Sigmoid colon (tissue), 7 donors: ENCODE data around the gene TEX38. TPM values are rescaled to one million over a fixed set of nuclear protein-coding genes. Genes with fewer than 3 reads are reported as not detected.
"Not testable (repeated sequence)": the region's sequence is repeated elsewhere in the genome, so short reads cannot be mapped to it uniquely, and the experiment has no call there.

ENCODE experiments used
- DNase-seq: peaks from one replicate; pipeline ENCODE4 v3.0.0-alpha.2; 2019
- H3K27ac ChIP-seq, 4 donors: fragments of 200-600 bp; sonication (generic); one replicate each; pipeline ENCODE4 v1.5.1; 2016 to 2019; ENCODE audit warnings: mild to moderate bottlenecking in 1 of 4
- H3K27me3 ChIP-seq, 3 donors: fragments of 200-600 bp; sonication (generic); one replicate each; pipeline ENCODE4 v1.5.1; 2019; ENCODE audit warnings: mild to moderate bottlenecking in 1 of 3
- H3K36me3 ChIP-seq, 4 donors: fragments of 200-600 bp; sonication (generic); one replicate each; pipeline ENCODE4 v1.5.1; 2016 to 2019
- H3K4me1 ChIP-seq, 4 donors: fragments of 200-600 bp; sonication (generic); one replicate each; pipeline ENCODE4 v1.5.1; 2017 to 2019
- H3K4me3 ChIP-seq, 4 donors: fragments of 200-600 bp; sonication (generic); one replicate each; pipeline ENCODE4 v1.5.1; 2017 to 2019; ENCODE audit warnings: mild to moderate bottlenecking in 2 of 4, moderate library complexity in 1 of 4
- H3K9me3 ChIP-seq, 4 donors: fragments of 200-600 bp in 3 of 4; sonication (generic) in 3 of 4; one replicate each; pipeline versions ENCODE4 v1.5.1 to v1.6.1; 2013 to 2019
- EP300 ChIP-seq, 4 donors: sonication (generic); formaldehyde crosslinking; IDR thresholded peaks; one replicate each; pipeline ENCODE4 v1.6.1; 2017; ENCODE audit warnings: antibody characterized with exemption in 4 of 4
- POLR2A ChIP-seq, 2 donors: fragments of 450-650 bp; IDR thresholded peaks; one replicate each; pipeline ENCODE4 v1.6.1; 2016; ENCODE audit warnings: antibody characterized with exemption in 2 of 2, mild to moderate bottlenecking in 2 of 2, moderate library complexity in 2 of 2
- POLR2AphosphoS5 ChIP-seq, 4 donors: sonication (generic); formaldehyde crosslinking; IDR thresholded peaks; one replicate each; pipeline ENCODE4 v1.6.1; 2017; ENCODE audit warnings: antibody characterized with exemption in 4 of 4
- WGBS, 2 donors: extraction: QIAGEN DNeasy Blood & Tissue Kit; methylation state at CpG; one replicate each; pipeline ENCODE4 v1.1.7; 2013; 5-methylcytosine and 5-hydroxymethylcytosine counted together
- intact Hi-C: fragments of 100-400 bp; cut with DNase I; formaldehyde crosslinking; loops from one replicate; pipeline ENCODE4 v1.15.1; 2023
- polyA plus RNA-seq, 3 donors: library from polyadenylated mRNA; stranded (reverse); fragments of 200-250 nt; gene quantifications; one replicate each; pipeline ENCODE4 v1.2.3, GENCODE V29; 2013
- total RNA-seq, 4 donors: library from RNA; depleted of rRNA; stranded (reverse); fragments of >200 nt; gene quantifications; one replicate each; pipeline ENCODE4 v1.1.0, GENCODE V29; 2016
- TF ChIP-seq, protein P1 (sequence below), 4 experiments: fragments of 450-650 bp in 3 of 4; fragments of 200-600 bp in 1 of 4; IDR thresholded peaks; one replicate each; pipeline ENCODE4 v1.5.1; 2016 to 2019; ENCODE audit warnings: antibody characterized with exemption in 4 of 4, mild to moderate bottlenecking in 3 of 4, moderate library complexity in 2 of 4
- donor health status: healthy with polysubstance abuse.
- donor health status: Bipolar disorder and iron deficiency.
- donor health status: healthy.

Gene TEX38
- total and polyA plus RNA-seq, 7 donors = 0.16 TPM; not detected in 6

DNA sequence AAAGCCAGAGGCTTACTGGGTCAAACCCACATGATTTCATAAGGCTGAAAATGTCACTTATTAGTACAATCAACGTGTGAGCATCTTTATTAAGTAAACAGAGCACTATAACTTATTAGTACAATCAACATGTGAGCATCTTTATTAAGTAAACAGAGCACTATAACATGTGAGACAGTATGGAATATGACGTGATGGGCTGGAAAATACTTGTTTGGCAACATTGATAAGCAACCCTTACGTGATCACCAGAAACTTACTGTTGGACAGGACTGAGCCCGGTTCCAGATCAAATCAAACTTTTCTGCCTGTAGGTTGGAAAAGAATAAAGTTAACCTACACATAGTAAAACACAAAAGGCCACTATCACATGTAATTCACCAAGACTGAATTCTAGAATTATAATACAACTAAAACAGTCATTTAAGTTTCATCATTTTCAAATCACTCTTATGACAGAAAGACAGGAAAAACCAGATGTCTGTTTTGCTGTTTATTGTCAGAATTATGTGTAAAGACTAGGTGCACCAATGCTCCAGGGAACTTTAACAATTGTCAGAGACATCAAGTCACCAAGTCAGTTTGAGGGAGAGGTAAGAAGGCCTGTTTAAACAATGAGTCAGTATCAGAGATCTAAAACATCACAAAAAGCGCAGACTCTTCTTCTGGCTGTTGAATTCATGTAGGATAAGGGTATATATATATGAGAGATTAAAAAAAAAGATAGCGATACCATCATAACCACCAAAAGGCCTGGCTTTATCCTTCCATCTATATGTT is 19.1 kb upstream of the TEX38 start:
- no peak for TF ChIP-seq EP300 (IDR thresholded peaks at IDR 0.05)
- TF ChIP-seq POLR2A (IDR thresholded peaks at IDR 0.05) = no peak
- TF ChIP-seq, protein P1, sequence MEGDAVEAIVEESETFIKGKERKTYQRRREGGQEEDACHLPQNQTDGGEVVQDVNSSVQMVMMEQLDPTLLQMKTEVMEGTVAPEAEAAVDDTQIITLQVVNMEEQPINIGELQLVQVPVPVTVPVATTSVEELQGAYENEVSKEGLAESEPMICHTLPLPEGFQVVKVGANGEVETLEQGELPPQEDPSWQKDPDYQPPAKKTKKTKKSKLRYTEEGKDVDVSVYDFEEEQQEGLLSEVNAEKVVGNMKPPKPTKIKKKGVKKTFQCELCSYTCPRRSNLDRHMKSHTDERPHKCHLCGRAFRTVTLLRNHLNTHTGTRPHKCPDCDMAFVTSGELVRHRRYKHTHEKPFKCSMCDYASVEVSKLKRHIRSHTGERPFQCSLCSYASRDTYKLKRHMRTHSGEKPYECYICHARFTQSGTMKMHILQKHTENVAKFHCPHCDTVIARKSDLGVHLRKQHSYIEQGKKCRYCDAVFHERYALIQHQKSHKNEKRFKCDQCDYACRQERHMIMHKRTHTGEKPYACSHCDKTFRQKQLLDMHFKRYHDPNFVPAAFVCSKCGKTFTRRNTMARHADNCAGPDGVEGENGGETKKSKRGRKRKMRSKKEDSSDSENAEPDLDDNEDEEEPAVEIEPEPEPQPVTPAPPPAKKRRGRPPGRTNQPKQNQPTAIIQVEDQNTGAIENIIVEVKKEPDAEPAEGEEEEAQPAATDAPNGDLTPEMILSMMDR (IDR thresholded peaks at IDR 0.05) = no peak
- no peak for TF ChIP-seq POLR2AphosphoS5 (IDR thresholded peaks at IDR 0.05)

DNA sequence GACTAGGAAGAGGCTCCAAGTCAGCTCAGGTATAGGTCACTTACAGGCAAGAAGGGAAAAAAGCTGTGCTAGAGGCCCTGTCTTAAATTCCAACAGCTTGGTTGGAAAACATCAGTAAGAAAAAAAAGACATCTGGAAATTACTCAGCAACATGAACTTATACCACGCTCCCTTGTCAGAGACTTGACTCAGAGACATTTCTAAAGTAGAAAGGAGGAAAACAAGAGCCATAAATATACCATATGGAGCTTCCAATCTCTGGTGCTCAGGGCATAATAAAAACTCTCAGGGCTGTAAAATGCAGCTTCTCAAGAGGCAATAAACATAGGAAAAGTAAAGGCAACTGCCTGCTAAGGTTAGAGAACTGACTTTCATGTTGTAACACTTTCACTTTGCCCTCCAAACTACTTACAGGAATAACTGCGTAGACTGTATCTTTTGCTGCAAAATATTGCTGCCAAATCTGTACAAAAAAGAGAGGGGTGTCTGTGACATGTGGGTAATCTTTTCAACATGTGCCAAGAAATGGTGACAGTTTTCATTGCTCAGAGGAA is 18.2 kb upstream of the TEX38 start:
- DNase-seq = no peak
- peaks cover 0 to 5% (median 0%) of the 10 kb centered on the region in 4 donors for H3K9me3 ChIP-seq
- H3K36me3 ChIP-seq = peaks cover 9 to 56% (median 18%) of the 10 kb centered on the region in 4 donors
- TF ChIP-seq POLR2AphosphoS5 (IDR thresholded peaks at IDR 0.05) (peak in 1 of 4 donors; percentile 34), POLR2A (IDR thresholded peaks at IDR 0.05) (no peak), EP300 (IDR thresholded peaks at IDR 0.05) (no peak)
- TF ChIP-seq, protein P1 (IDR thresholded peaks at IDR 0.05) = no peak
- WGBS, 2 donors = 15 to 57% methylated on average over 2 of the region's 2 CpGs
- H3K27me3 ChIP-seq = no peaks in the 10 kb centered on the region
- peak overlapping the region; percentile 67 to 73 (median 71) for H3K27ac ChIP-seq
- peak overlapping the region; percentile 11 to 24 (median 22) for H3K4me3 ChIP-seq
- H3K4me1 ChIP-seq = peaks cover 0 to 33% (median 9%) of the 10 kb centered on the region in 4 donors
- intact Hi-C loops = no loop called here

More for the DNA sequence above, 19.1 kb upstream of the TEX38 start:
- peaks cover 0 to 5% (median 0%) of the 10 kb centered on the region in 4 donors for H3K9me3 ChIP-seq
- peaks cover 4 to 48% (median 14%) of the 10 kb centered on the region in 4 donors for H3K36me3 ChIP-seq
- H3K27ac ChIP-seq = peak overlapping the region; percentile 67 to 73 (median 71)
- peaks cover 0 to 33% (median 9%) of the 10 kb centered on the region in 4 donors for H3K4me1 ChIP-seq
- H3K27me3 ChIP-seq = no peaks in the 10 kb centered on the region
- H3K4me3 ChIP-seq = no peak overlapping the region
- DNase-seq = no peak
- intact Hi-C loops = no loop called here
- WGBS, 2 donors = 42 to 60% methylated on average over 6 of the region's 6 CpGs

- 16 to 74% methylated on average over 1 of the region's 1 CpG for WGBS, 2 donors
- no peak for TF ChIP-seq POLR2AphosphoS5 (IDR thresholded peaks at IDR 0.05)
- no peak for TF ChIP-seq EP300 (IDR thresholded peaks at IDR 0.05)
- TF ChIP-seq, protein P1 (IDR thresholded peaks at IDR 0.05) = no peak
- TF ChIP-seq POLR2A (IDR thresholded peaks at IDR 0.05) = no peak
- peaks cover 0 to 5% (median 0%) of the 10 kb centered on the region in 4 donors for H3K9me3 ChIP-seq
- H3K27ac ChIP-seq = peak overlapping the region; percentile 67 to 73 (median 71)
- peaks cover 0 to 33% (median 9%) of the 10 kb centered on the region in 4 donors for H3K4me1 ChIP-seq
- no peak for DNase-seq
- peak overlapping the region; percentile 11 to 24 (median 22) for H3K4me3 ChIP-seq
- H3K36me3 ChIP-seq = peaks cover 9 to 54% (median 20%) of the 10 kb centered on the region in 4 donors
- intact Hi-C loops = no loop called here
- H3K27me3 ChIP-seq = no peaks in the 10 kb centered on the region
Observed at GRCh38 chr1:46654012-46654411, 17.6 kb upstream of the TEX38 start.

DNA sequence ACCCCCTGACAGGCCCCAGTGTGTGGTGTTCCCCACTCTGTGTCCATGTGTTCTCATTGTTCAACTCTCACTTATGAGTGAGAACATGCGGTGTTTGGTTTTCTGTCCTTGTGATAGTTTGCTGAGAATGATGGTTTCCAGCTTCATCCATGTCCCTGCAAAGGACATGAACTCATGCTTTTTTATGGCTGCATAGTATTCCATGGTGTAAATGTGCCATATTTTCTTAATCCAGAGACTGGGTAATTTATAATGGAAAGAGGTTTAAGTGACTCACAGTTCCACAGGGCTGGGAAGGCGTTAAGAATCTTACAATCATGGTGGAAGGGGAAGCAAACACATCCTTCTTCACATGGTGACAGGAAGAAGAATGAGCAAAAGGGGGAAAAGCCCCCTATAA is 17.0 kb upstream of the TEX38 start:
- H3K9me3 ChIP-seq, H3K27me3 ChIP-seq, DNase-seq, intact Hi-C loops, H3K4me3 ChIP-seq: not testable (repeated sequence)
- peaks cover 0 to 33% (median 9%) of the 10 kb centered on the region in 4 donors for H3K4me1 ChIP-seq
- peak overlapping the region in 3 of 4 donors; percentile 69 to 73 (median 73) for H3K27ac ChIP-seq
- 97% methylated on average over 2 of the region's 2 CpGs for WGBS, 2 donors
- H3K36me3 ChIP-seq = peaks cover 3 to 54% (median 18%) of the 10 kb centered on the region in 4 donors

GRCh38 chr1:46655848-46656247 is 15.8 kb upstream of the TEX38 start:
- no peak overlapping the region for H3K27ac ChIP-seq
- TF ChIP-seq EP300 (IDR thresholded peaks at IDR 0.05) (no peak), POLR2AphosphoS5 (IDR thresholded peaks at IDR 0.05) (no peak), POLR2A (IDR thresholded peaks at IDR 0.05) (no peak)
- TF ChIP-seq, protein P1 (IDR thresholded peaks at IDR 0.05) = no peak
- peaks cover 0 to 33% (median 9%) of the 10 kb centered on the region in 4 donors for H3K4me1 ChIP-seq
- no peaks in the 10 kb centered on the region for H3K27me3 ChIP-seq
- H3K4me3 ChIP-seq = no peak overlapping the region
- H3K36me3 ChIP-seq = peaks cover 0 to 45% (median 16%) of the 10 kb centered on the region in 4 donors
- DNase-seq = no peak
- H3K9me3 ChIP-seq = no peaks in the 10 kb centered on the region
- intact Hi-C loops = no loop called here
